HL-60 (cell line): ENCODE data around the gene ACE2.

Experiments used
- DNase-seq, 2 experiments: peaks; one replicate each; pipeline ENCODE4 v3.0.0-alpha.2; 2010 to 2020; ENCODE audit warnings: low read depth in 1 of 2, low spot score in 1 of 2
- H3K27ac ChIP-seq: fragments of 250-450 bp; sonication (Bioruptor Pico); replicated peaks from 2 replicates; pipeline ENCODE4 v1.5.1; 2020; ENCODE audit warnings: mild to moderate bottlenecking, moderate library complexity
- H3K27me3 ChIP-seq: fragments of 250-450 bp; sonication (Bioruptor Pico); 2 replicates; pipeline ENCODE4 v1.5.1; 2021; ENCODE audit warnings: mild to moderate bottlenecking, moderate library complexity; ENCODE audit not compliant: insufficient read depth, poor library complexity, severe bottlenecking
- H3K4me3 ChIP-seq: replicated peaks from 2 replicates; pipeline ENCODE4 v1.5.1; 2011; ENCODE audit warnings: mild to moderate bottlenecking, control low read depth, low read length; ENCODE audit not compliant: insufficient read depth
- GABPA ChIP-seq: IDR thresholded peaks from 2 replicates; pipeline ENCODE4 v1.6.1; 2012; ENCODE audit warnings: low read depth
- POLR2AphosphoS5 ChIP-seq: IDR thresholded peaks from 2 replicates; pipeline ENCODE4 v1.6.1; 2012; ENCODE audit warnings: low read depth
- REST ChIP-seq: IDR thresholded peaks from 2 replicates; pipeline ENCODE4 v1.6.1; 2012; ENCODE audit warnings: low read depth; ENCODE audit not compliant: insufficient replicate concordance
- SPI1 ChIP-seq: IDR thresholded peaks from 2 replicates; pipeline ENCODE4 v1.6.1; 2012; ENCODE audit warnings: low read depth, mild to moderate bottlenecking, borderline replicate concordance
- TF ChIP-seq, protein P1 (sequence below): IDR thresholded peaks from one replicate; pipeline ENCODE4 v1.5.1; 2011; ENCODE audit warnings: low read length, control low read depth, inconsistent platforms; ENCODE audit not compliant: insufficient read depth

ACE2 gene

DNA sequence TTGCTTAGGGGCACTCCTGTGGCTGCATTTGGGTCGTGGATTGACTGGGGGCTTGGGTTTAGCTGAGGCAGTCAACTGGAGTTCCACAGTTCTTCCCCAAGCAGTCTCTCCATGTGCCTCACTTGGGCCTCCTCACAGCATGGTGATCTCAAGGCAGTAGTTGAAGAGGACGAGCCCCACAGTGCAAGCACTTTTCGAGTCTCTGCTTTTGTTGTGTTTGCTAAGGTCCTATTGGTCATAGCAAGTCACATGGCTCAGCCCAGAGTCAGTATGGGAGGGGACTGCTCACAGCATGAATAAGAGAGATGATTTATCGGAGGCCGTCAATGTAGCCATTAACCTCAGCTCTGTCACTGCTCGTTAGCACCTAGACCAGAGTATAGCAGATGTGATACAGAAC is 70.4 kb downstream of the ACE2 start:
- no peak for DNase-seq
- TF ChIP-seq REST = no peak
- no peak for TF ChIP-seq POLR2AphosphoS5
- Histone ChIP-seq H3K4me3 (no peak overlapping the region), H3K27ac (no peak overlapping the region), H3K27me3 (peaks cover 3% of the 10 kb centered on the region)

DNA sequence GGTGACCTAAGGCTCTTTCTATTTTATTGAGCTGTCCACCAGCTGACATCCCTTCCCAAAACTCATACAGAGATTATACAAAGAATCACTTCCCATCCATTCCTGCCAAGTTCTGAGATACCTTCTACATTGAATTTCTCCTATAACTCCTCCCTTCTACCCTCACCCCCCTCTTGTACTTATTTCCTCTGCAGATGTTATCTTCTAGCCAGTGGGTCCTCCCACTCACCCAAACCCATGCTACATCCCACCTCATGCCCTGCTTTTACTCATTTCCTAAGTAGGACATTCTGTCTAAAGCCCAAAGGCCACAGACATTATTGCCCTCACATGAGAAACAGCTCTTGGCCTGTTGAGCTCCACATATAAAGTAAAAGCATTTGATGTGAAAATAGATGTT is 71.6 kb downstream of the ACE2 start:
- H3K27me3 ChIP-seq = peaks cover 6% of the 10 kb centered on the region
- DNase-seq = no peak
- no peak overlapping the region for H3K4me3 ChIP-seq
- no peak for TF ChIP-seq POLR2AphosphoS5
- H3K27ac ChIP-seq = no peak overlapping the region

- no peak overlapping the region for H3K4me3 ChIP-seq
- peaks cover 8% of the 10 kb centered on the region for H3K27me3 ChIP-seq
- no peak overlapping the region for H3K27ac ChIP-seq
- TF ChIP-seq REST (no peak), SPI1 (no peak)
- TF ChIP-seq, protein P1, sequence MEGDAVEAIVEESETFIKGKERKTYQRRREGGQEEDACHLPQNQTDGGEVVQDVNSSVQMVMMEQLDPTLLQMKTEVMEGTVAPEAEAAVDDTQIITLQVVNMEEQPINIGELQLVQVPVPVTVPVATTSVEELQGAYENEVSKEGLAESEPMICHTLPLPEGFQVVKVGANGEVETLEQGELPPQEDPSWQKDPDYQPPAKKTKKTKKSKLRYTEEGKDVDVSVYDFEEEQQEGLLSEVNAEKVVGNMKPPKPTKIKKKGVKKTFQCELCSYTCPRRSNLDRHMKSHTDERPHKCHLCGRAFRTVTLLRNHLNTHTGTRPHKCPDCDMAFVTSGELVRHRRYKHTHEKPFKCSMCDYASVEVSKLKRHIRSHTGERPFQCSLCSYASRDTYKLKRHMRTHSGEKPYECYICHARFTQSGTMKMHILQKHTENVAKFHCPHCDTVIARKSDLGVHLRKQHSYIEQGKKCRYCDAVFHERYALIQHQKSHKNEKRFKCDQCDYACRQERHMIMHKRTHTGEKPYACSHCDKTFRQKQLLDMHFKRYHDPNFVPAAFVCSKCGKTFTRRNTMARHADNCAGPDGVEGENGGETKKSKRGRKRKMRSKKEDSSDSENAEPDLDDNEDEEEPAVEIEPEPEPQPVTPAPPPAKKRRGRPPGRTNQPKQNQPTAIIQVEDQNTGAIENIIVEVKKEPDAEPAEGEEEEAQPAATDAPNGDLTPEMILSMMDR = no peak
- DNase-seq = no peak
These were observed 74.9 kb downstream of the ACE2 start for GRCh38 chrX:15525664-15526416.

GRCh38 chrX:15524417-15524816 is 76.3 kb downstream of the ACE2 start:
- H3K27ac ChIP-seq = no peak overlapping the region
- no peak for DNase-seq
- H3K4me3 ChIP-seq = no peak overlapping the region
- TF ChIP-seq SPI1 (no peak), GABPA (no peak), REST (no peak), POLR2AphosphoS5 (no peak)
- TF ChIP-seq, protein P1 = no peak
- peaks cover 9% of the 10 kb centered on the region for H3K27me3 ChIP-seq
